ENCODE data around the gene BICDL2.
A peak's percentile ranks its signal among the peaks of the same experiment; 100 is the strongest.

BICDL2 gene

GRCh38 chr16:2986623-2987188 lies 50.0 kb downstream of the BICDL2 start:
- Histone ChIP-seq H3K4me1 (ENCODE audit: control insufficient read depth, insufficient read depth, low read length) (no peaks in the 10 kb centered on the region; the same call in 1 of the 2 replicates), H3K27ac (ENCODE audit: extremely low read depth, low read depth, low read length) (no peak overlapping the region), H3K4me3 (ENCODE audit: low read depth, low read length) (no peak overlapping the region), H3K9me3 (ENCODE audit: control insufficient read depth, insufficient read depth, low read depth, low read length) (no peaks in the 10 kb centered on the region), H3K36me3 (ENCODE audit: control insufficient read depth in 2 of 2, insufficient read depth in 1 of 2, low read length in 2 of 2) (no peaks in the 10 kb centered on the region)
- ChIA-PET POLR2A (interaction anchor here (1.1 kb wide), 1 partner anchor 42 kb away, joined by 9 read pairs; no protein-coding TSS in a partner anchor), CTCF (interaction anchor here (1.0 to 1.9 kb wide), 2 partner anchors 60 kb away, joined by 4 to 7 read pairs; no protein-coding TSS in a partner anchor)
- TF ChIP-seq HIC1 (tag by site-specific recombination; IDR thresholded peaks at IDR 0.05), result peak; percentile 53; the same call in 1 of the 2 replicates
- TF ChIP-seq ZNF2 (tag by site-specific recombination; IDR thresholded peaks at IDR 0.05), result no peak
- TF ChIP-seq EGR2 (tag by site-specific recombination; IDR thresholded peaks at IDR 0.05; ENCODE audit: low read depth), result peak; percentile 87
- no peak for TF ChIP-seq ZNF335 (tag by site-specific recombination; conservative IDR thresholded peaks at IDR 0.05)
- peak; percentile 39; the same call in 1 of the 2 replicates for TF ChIP-seq PRDM10 (tag by site-specific recombination; IDR thresholded peaks at IDR 0.05)
- no peak for TF ChIP-seq ZBTB21 (tag by site-specific recombination; IDR thresholded peaks at IDR 0.05)
- TF ChIP-seq ZIC2 (tag by site-specific recombination; IDR thresholded peaks at IDR 0.05), result peak; percentile 83
- TF ChIP-seq ZNF311 (tag by site-specific recombination; IDR thresholded peaks at IDR 0.05; ENCODE audit: borderline replicate concordance), result no peak
- TF ChIP-seq TRIM28 (IDR thresholded peaks at IDR 0.05; ENCODE audit: borderline replicate concordance, low read length), result no peak
- TF ChIP-seq ZFHX2 (tag by site-specific recombination; conservative IDR thresholded peaks at IDR 0.05), result peak; percentile 90

- POLR2A ChIA-PET, result interaction anchor here (0.8 kb wide), 1 partner anchor 42 kb away, joined by 3 read pairs; no protein-coding TSS in a partner anchor
- no peak overlapping the region for H3K4me3 ChIP-seq (ENCODE audit: low read depth, low read length)
These were observed 50.8 kb downstream of the BICDL2 start for GRCh38 chr16:2985893-2986355.

More at GRCh38 chr16:2985893-2986355, 50.8 kb downstream of the BICDL2 start:
- peak; percentile 28; the same call in 1 of the 2 replicates for TF ChIP-seq ZFHX2 (tag by site-specific recombination; conservative IDR thresholded peaks at IDR 0.05)
- no peak for TF ChIP-seq SETDB1 (IDR thresholded peaks at IDR 0.05; ENCODE audit: insufficient read length, low read length)
- peak; percentile 29; the same call in 1 of the 2 replicates for TF ChIP-seq HIC1 (tag by site-specific recombination; IDR thresholded peaks at IDR 0.05)
- 0 out of 2 replicates have a peak, but pooled peaks have one; percentile 5 for TF ChIP-seq EGR2 (tag by site-specific recombination; IDR thresholded peaks at IDR 0.05; ENCODE audit: low read depth)
- no peaks in the 10 kb centered on the region for H3K9me3 ChIP-seq (ENCODE audit: control insufficient read depth, insufficient read depth, low read depth, low read length)
- H3K4me1 ChIP-seq (ENCODE audit: control insufficient read depth, insufficient read depth, low read length), result no peaks in the 10 kb centered on the region; the same call in 1 of the 2 replicates
- no peaks in the 10 kb centered on the region for H3K36me3 ChIP-seq (ENCODE audit: control insufficient read depth in 2 of 2, insufficient read depth in 1 of 2, low read length in 2 of 2)
- CTCF ChIA-PET, result interaction anchor here (0.7 to 1.9 kb wide), 2 partner anchors 59 to 142 kb away, joined by 3 to 4 read pairs; no protein-coding TSS in a partner anchor
- H3K27ac ChIP-seq (ENCODE audit: extremely low read depth, low read depth, low read length), result no peak overlapping the region

Measured in HEK293 (cell line).